GM10248 (cell line): Measurements from ENCODE around the gene CRYGN.

Source experiments
- CTCF ChIA-PET: fragments of 300-600 bp; sonication (Branson Sonifier 250); formaldehyde crosslinking; extraction: SDS; loops from one replicate; lab custom pipeline; 2021; ENCODE audit warnings: antibody characterized with exemption; lab: Yijun Ruan, JAX
- POLR2A ChIA-PET: fragments of 350-650 bp; sonication (Branson Sonifier 250); formaldehyde crosslinking; extraction: SDS; loops from one replicate; lab custom pipeline; 2020; ENCODE audit warnings: antibody characterized with exemption; lab: Yijun Ruan, JAX
- DNase-seq: peaks from one replicate; pipeline ENCODE4 v3.0.0; 2012; ENCODE audit errors: extremely low spot score
- TF ChIP-seq, protein P1 (sequence below): IDR thresholded peaks from 2 replicates; pipeline ENCODE4 v1.5.1; 2012; ENCODE audit warnings: mild to moderate bottlenecking, low read depth; ENCODE audit errors: extremely low read depth, missing control alignments, control extremely low read depth

The CRYGN gene

DNA sequence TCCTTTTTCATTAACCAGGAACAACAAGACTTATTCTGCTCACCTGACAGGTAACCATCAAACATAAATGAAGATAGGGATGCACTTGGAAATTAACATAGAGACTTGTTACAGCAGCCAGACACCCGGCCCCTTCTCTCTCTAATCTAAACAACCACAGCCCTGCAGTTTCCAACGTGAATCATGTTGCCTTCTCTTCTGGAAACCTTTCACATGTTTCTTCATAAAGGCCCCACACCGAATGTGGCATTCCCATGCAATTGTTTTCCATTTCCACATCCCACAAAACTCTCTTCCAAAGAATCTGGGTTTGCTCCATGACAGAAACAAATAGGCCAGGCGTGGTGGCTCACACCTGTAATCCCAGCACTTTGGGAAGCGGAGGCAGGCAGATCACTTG is 15.1 kb downstream of the CRYGN start:
- POLR2A ChIA-PET, result no interaction called here
- CTCF ChIA-PET, result no interaction called here
- DNase-seq, result no peak
- TF ChIP-seq, protein P1, sequence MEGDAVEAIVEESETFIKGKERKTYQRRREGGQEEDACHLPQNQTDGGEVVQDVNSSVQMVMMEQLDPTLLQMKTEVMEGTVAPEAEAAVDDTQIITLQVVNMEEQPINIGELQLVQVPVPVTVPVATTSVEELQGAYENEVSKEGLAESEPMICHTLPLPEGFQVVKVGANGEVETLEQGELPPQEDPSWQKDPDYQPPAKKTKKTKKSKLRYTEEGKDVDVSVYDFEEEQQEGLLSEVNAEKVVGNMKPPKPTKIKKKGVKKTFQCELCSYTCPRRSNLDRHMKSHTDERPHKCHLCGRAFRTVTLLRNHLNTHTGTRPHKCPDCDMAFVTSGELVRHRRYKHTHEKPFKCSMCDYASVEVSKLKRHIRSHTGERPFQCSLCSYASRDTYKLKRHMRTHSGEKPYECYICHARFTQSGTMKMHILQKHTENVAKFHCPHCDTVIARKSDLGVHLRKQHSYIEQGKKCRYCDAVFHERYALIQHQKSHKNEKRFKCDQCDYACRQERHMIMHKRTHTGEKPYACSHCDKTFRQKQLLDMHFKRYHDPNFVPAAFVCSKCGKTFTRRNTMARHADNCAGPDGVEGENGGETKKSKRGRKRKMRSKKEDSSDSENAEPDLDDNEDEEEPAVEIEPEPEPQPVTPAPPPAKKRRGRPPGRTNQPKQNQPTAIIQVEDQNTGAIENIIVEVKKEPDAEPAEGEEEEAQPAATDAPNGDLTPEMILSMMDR, result no peak

GRCh38 chr7:151423936-151424335 is 16.0 kb downstream of the CRYGN start:
- POLR2A ChIA-PET, result no interaction called here
- TF ChIP-seq, protein P1, result no peak
- DNase-seq, result no peak
- CTCF ChIA-PET, result interaction anchor here (0.9 to 1.3 kb wide), 2 partner anchors 11 to 14 kb away, joined by 3 to 4 read pairs; no protein-coding TSS in a partner anchor

GRCh38 chr7:151423226-151423625 is 16.7 kb downstream of the CRYGN start:
- ChIA-PET CTCF (interaction anchor here (0.8 to 1.3 kb wide), 3 partner anchors 11 to 14 kb away, joined by 3 to 4 read pairs (median 3); no protein-coding TSS in a partner anchor), POLR2A (no interaction called here)
- no peak for DNase-seq
- TF ChIP-seq, protein P1, result no peak

DNA sequence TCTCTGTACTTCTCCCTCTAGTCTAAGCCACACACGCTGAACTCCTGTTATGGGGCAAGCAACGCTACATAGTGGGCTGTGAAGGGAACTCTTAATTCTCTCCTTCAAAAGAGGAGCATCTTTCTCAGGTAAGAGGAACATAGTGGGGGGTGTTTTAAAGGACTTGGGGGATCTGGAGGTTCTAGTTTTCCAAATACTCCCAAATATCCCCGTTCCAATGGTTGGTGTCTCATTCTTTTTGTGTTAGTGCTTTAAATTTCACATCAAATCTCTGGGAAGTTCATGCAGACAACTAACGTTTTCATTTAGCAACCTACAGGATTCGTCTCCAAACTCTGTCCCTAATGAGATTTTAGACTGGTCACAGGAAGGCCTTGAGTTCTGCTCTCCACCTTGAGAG is 17.7 kb downstream of the CRYGN start:
- CTCF ChIA-PET, result no interaction called here
- DNase-seq, result no peak
- TF ChIP-seq, protein P1, result no peak
- POLR2A ChIA-PET, result no interaction called here

GRCh38 chr7:151420144-151420543 is 19.8 kb downstream of the CRYGN start:
- TF ChIP-seq, protein P1, result no peak
- DNase-seq, result no peak
- ChIA-PET CTCF (interaction anchor here (1.1 kb wide), 1 partner anchor 52 kb away, joined by 3 read pairs; no protein-coding TSS in a partner anchor), POLR2A (no interaction called here)

- CTCF ChIA-PET, result no interaction called here
- POLR2A ChIA-PET, result no interaction called here
- TF ChIP-seq, protein P1, result no peak
- DNase-seq, result no peak
These were observed 23.0 kb downstream of the CRYGN start for GRCh38 chr7:151416941-151417315.
